ENCODE results near the gene PBX4. TPM values are rescaled to one million over a fixed set of nuclear protein-coding genes. Genes with fewer than 3 reads are reported as not detected.

Gene PBX4
- total RNA-seq, 3 donors from 2014 or later (not counting 1 experiment from before 2014, with no cell fraction given), result 10.7 to 15.9 (median 11.1) TPM

GRCh38 chr19:19554074-19555023, 64.1 kb downstream of the PBX4 start:
- no peak overlapping the region for H3K4me3 Mint-ChIP-seq
- H3K9me3 Mint-ChIP-seq, result no peaks in the 10 kb centered on the region
- Histone ChIP-seq H3K4me3 (ENCODE audit: low read length) (no peak overlapping the region), H3K4me1 (ENCODE audit: control insufficient read depth, insufficient read depth, low read length) (peaks cover 6% of the 10 kb centered on the region), H3K9me3 (ENCODE audit: control insufficient read depth, insufficient read depth, low read length) (no peaks in the 10 kb centered on the region), H3K36me3 (ENCODE audit: control insufficient read depth, insufficient read depth, low read length) (no peaks in the 10 kb centered on the region), H3K27ac (ENCODE audit: low read length) (no peak overlapping the region), H3K27me3 (ENCODE audit: control insufficient read depth, insufficient read depth, low read length) (no peaks in the 10 kb centered on the region)
- ATAC-seq (peak; percentile 59 to 79 (median 72)), DNase-seq (peak; percentile 60 to 74)
- WGBS (ENCODE audit: insufficient coverage), result 74% methylated on average over 34 of the region's 34 CpGs
- H3K36me3 Mint-ChIP-seq, result no peaks in the 10 kb centered on the region
- intact Hi-C loops (cut with micrococcal nuclease), result no loop called here
- H3K27ac Mint-ChIP-seq, result peak overlapping the region in 1 of 2 donors; percentile 22
- peak; percentile 79 for TF ChIP-seq CTCF (IDR thresholded peaks at IDR 0.05)
- no peaks in the 10 kb centered on the region for H3K4me1 Mint-ChIP-seq
- H3K27me3 Mint-ChIP-seq (ENCODE audit: low read depth in 2 of 2), result no peaks in the 10 kb centered on the region

- H3K4me3 Mint-ChIP-seq, result no peak overlapping the region
- Histone ChIP-seq H3K4me3 (ENCODE audit: low read length) (no peak overlapping the region), H3K36me3 (ENCODE audit: control insufficient read depth, insufficient read depth, low read length) (no peaks in the 10 kb centered on the region), H3K9me3 (ENCODE audit: control insufficient read depth, insufficient read depth, low read length) (no peaks in the 10 kb centered on the region), H3K27ac (ENCODE audit: low read length) (no peak overlapping the region), H3K4me1 (ENCODE audit: control insufficient read depth, insufficient read depth, low read length) (peaks cover 6% of the 10 kb centered on the region), H3K27me3 (ENCODE audit: control insufficient read depth, insufficient read depth, low read length) (no peaks in the 10 kb centered on the region)
- no peaks in the 10 kb centered on the region for H3K36me3 Mint-ChIP-seq
- DNase-seq (no peak), ATAC-seq (no peak)
- intact Hi-C loops (cut with micrococcal nuclease), result no loop called here
- WGBS (ENCODE audit: insufficient coverage), result 93% methylated on average over 10 of the region's 10 CpGs
- TF ChIP-seq CTCF (IDR thresholded peaks at IDR 0.05), result no peak
- no peaks in the 10 kb centered on the region for H3K9me3 Mint-ChIP-seq
- no peak overlapping the region for H3K27ac Mint-ChIP-seq
- no peaks in the 10 kb centered on the region for H3K4me1 Mint-ChIP-seq
- peaks cover 0 to 4% of the 10 kb centered on the region in 2 donors for H3K27me3 Mint-ChIP-seq (ENCODE audit: low read depth in 2 of 2)
These were observed 64.8 kb downstream of the PBX4 start for GRCh38 chr19:19553670-19554069.

- no peak overlapping the region for H3K4me3 ChIP-seq (ENCODE audit: low read length)
- peak in 1 of 2 donors; percentile 53 for DNase-seq
- peaks cover 0 to 4% of the 10 kb centered on the region in 2 donors for H3K27me3 Mint-ChIP-seq (ENCODE audit: low read depth in 2 of 2)
- ATAC-seq, result no peak
- H3K27ac Mint-ChIP-seq, result no peak overlapping the region
- no peaks in the 10 kb centered on the region for H3K4me1 Mint-ChIP-seq
- 63% methylated on average over 6 of the region's 6 CpGs for WGBS (ENCODE audit: insufficient coverage)
- no peaks in the 10 kb centered on the region for H3K27me3 ChIP-seq (ENCODE audit: control insufficient read depth, insufficient read depth, low read length)
- peaks cover 6% of the 10 kb centered on the region for H3K4me1 ChIP-seq (ENCODE audit: control insufficient read depth, insufficient read depth, low read length)
- no peaks in the 10 kb centered on the region for H3K36me3 Mint-ChIP-seq
- intact Hi-C loops (cut with micrococcal nuclease), result no loop called here
- H3K9me3 ChIP-seq (ENCODE audit: control insufficient read depth, insufficient read depth, low read length), result no peaks in the 10 kb centered on the region
- H3K4me3 Mint-ChIP-seq, result no peak overlapping the region
- no peaks in the 10 kb centered on the region for H3K36me3 ChIP-seq (ENCODE audit: control insufficient read depth, insufficient read depth, low read length)
- no peaks in the 10 kb centered on the region for H3K9me3 Mint-ChIP-seq
- H3K27ac ChIP-seq (ENCODE audit: low read length), result no peak overlapping the region
- TF ChIP-seq CTCF (IDR thresholded peaks at IDR 0.05), result peak; percentile 37
These were observed 65.7 kb downstream of the PBX4 start for GRCh38 chr19:19552798-19553197.
